Activated CD4-positive, alpha-beta memory T cell treated with anti-CD3 and anti-CD28 coated beads, Interleukin-2, amount 10 ng/mL, durations not matched to agents 7 days and 5 days (primary cell): ENCODE measurements around the gene PANX2. TPM values are rescaled to one million over a fixed set of nuclear protein-coding genes. Genes with fewer than 3 reads are reported as not detected.

Experiments used
- CTCF ChIA-PET: fragments of 350-600 bp; sonication (Branson Sonifier 250); formaldehyde crosslinking; loops from one replicate; lab custom pipeline; 2021; ENCODE audit warnings: antibody characterized with exemption, inconsistent platforms; lab: Charles Lee
- POLR2A ChIA-PET: fragments of 350-600 bp; sonication (Branson Sonifier 250); formaldehyde crosslinking; loops from one replicate; lab custom pipeline; 2021; ENCODE audit warnings: antibody characterized with exemption; lab: Charles Lee
- DNase-seq: peaks from one replicate; pipeline ENCODE4 v3.0.0-alpha.2; 2020
- H3K27ac Mint-ChIP-seq: one replicate; pipeline ENCODE4 v1.8.0; 2021; ENCODE audit warnings: mild to moderate bottlenecking, mixed read lengths
- H3K27me3 Mint-ChIP-seq: one replicate; pipeline ENCODE4 v1.8.0; 2021; ENCODE audit warnings: mixed read lengths
- H3K36me3 Mint-ChIP-seq: one replicate; pipeline ENCODE4 v1.8.0; 2021; ENCODE audit warnings: low read depth, mixed read lengths
- H3K4me1 Mint-ChIP-seq: one replicate; pipeline ENCODE4 v1.8.0; 2021; ENCODE audit warnings: mixed read lengths
- H3K4me3 Mint-ChIP-seq: one replicate; pipeline ENCODE4 v1.8.0; 2021; ENCODE audit warnings: mild to moderate bottlenecking, mixed read lengths
- H3K9me3 Mint-ChIP-seq: one replicate; pipeline ENCODE4 v1.8.0; 2021; ENCODE audit warnings: mixed read lengths
- total RNA-seq, 2 experiments: library from RNA; stranded (reverse); gene quantifications; one replicate each; pipeline ENCODE4 v1.2.3, GENCODE V29; 2021

PANX2 gene
- total RNA-seq, 2 experiments from 2014 or later = 0.83 to 0.88 TPM

GRCh38 chr22:50169181-50169759 lies 1.3 kb upstream of the PANX2 start:
- peaks cover 6% of the 10 kb centered on the region for H3K4me1 Mint-ChIP-seq
- CTCF ChIA-PET = no interaction called here
- H3K27ac Mint-ChIP-seq = no peak overlapping the region
- peak overlapping the region; percentile 60 for H3K4me3 Mint-ChIP-seq
- POLR2A ChIA-PET = no interaction called here
- peaks cover 31% of the 10 kb centered on the region for H3K27me3 Mint-ChIP-seq
- no peaks in the 10 kb centered on the region for H3K36me3 Mint-ChIP-seq
- H3K9me3 Mint-ChIP-seq = no peaks in the 10 kb centered on the region
- DNase-seq = no peak

DNA sequence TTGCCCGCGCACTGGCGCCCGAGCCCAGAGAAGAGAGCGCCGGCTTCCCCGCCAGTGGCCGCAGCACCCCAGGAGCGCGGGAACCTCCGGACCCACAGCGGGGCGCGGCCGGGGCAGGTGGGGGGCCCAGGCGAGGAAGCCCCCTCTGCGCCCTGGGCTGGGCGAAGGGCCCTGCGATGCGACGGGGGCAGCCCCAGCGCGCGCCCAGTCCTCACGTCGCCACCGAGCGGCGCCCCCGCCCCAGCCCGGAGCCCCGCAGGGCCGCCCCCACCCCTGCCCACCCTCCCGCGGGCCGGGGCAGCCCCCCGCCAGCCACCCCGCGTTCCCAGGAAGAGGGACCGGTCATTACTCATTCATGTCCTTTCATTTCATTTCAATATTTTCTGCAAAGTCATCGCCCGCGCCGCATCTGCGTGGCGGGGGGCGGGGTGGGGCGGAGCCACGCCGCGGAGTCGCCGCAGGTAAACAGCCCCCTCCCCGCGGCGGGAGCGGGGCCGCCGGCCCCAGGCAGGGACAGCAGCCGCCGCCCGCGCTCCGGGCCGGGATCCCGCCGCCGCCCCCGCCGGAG lies 673 bp upstream of the PANX2 start:
- ChIA-PET POLR2A (no interaction called here), CTCF (no interaction called here)
- DNase-seq = peak; percentile 55
- Mint-ChIP-seq H3K27ac (no peak overlapping the region), H3K4me1 (peaks cover 6% of the 10 kb centered on the region), H3K36me3 (no peaks in the 10 kb centered on the region), H3K27me3 (peaks cover 31% of the 10 kb centered on the region), H3K9me3 (no peaks in the 10 kb centered on the region), H3K4me3 (peak overlapping the region; percentile 40)

GRCh38 chr22:50171319-50171964 lies 911 bp downstream of the PANX2 start:
- Mint-ChIP-seq H3K27me3 (peaks cover 31% of the 10 kb centered on the region), H3K4me1 (peaks cover 6% of the 10 kb centered on the region), H3K4me3 (peak overlapping the region; percentile 66), H3K36me3 (no peaks in the 10 kb centered on the region), H3K9me3 (no peaks in the 10 kb centered on the region), H3K27ac (no peak overlapping the region)
- no peak for DNase-seq
- CTCF ChIA-PET = no interaction called here
- POLR2A ChIA-PET = interaction anchor here (2.2 kb wide), 1 partner anchor 19 kb away, joined by 9 read pairs; no protein-coding TSS in a partner anchor

DNA sequence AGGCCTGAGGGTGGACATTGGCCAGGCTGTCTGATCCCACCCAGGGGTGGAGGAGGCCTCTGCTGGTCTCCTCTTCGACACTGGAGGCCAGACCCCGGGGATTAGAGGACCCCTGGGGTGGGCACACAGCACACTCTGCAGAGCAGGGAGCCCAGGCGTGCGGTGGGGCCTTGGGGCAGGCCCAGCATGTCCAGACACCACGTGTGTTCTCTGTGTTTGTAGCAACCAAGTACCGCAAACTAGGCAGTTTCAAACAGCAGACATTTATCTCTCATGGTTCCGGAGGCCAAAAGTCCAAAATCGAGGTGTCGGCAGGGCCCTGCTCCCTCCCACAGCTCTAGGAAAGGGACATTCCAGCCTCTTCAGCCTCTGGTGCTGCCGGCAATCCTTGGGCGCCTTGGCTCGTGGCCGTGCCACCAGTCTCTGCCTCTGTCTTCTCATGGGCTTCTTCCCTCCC lies 1.5 kb downstream of the PANX2 start:
- ChIA-PET POLR2A (interaction anchor here (2.2 kb wide), 1 partner anchor 19 kb away, joined by 9 read pairs; no protein-coding TSS in a partner anchor), CTCF (no interaction called here)
- Mint-ChIP-seq H3K27me3 (peaks cover 31% of the 10 kb centered on the region), H3K9me3 (no peaks in the 10 kb centered on the region), H3K4me3 (peak overlapping the region; percentile 11), H3K36me3 (no peaks in the 10 kb centered on the region), H3K27ac (no peak overlapping the region), H3K4me1 (peaks cover 6% of the 10 kb centered on the region)
- no peak for DNase-seq

DNA sequence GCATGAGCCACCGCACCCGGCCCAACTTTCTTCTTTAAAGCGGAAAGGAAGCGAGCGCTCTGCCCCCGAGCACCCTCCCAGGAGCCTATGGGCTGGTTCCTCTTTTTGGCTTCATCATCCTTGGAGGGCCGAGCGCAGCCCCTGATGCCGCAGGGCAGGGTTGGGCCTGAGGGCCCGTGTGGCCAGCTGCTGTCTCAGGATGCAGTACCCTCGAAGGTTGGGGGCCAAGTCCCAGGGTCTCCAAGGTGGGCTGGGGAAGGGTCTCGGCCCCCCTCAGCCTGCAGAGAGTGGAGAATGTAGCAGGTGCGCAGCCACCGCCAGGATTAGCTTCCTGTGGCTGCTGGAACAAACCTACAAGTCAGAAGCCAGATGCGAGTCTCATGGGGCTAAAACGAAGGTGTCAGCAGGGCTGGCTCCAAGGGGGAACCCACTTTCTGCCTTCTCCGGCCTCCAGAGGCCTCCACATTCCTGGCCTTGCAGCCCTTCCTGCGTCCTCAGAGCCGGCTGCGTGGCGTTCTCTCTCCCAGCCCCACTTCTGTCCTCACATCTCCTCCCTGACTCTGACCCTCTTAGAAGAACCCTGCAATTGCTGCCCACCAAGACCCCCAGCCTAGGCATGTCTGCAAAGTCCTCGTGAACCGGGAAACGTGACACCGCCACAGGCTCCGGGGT lies 2.9 kb downstream of the PANX2 start:
- Mint-ChIP-seq H3K4me1 (peaks cover 6% of the 10 kb centered on the region), H3K27ac (no peak overlapping the region), H3K4me3 (no peak overlapping the region), H3K36me3 (no peaks in the 10 kb centered on the region), H3K27me3 (peaks cover 21% of the 10 kb centered on the region), H3K9me3 (no peaks in the 10 kb centered on the region)
- DNase-seq = no peak
- CTCF ChIA-PET = no interaction called here
- POLR2A ChIA-PET = no interaction called here

DNA sequence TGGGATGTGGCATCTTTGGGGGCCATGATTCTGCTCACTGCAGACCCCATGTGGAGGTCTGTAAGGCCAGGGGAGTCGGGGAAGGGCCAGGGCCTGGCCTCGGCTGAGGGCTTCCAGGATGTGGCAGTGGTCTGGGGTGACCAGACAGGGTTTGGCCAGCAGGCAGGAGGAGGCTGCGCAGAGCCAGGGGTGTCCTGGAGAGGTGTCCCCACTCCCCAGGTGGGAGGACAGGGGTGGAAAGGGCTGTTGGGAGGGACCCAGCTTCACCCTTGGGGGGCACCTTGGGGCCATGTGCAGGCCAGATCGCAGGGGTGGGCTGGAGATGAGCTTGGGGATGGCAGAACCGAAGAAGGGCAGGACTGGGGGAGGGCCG lies 3.4 kb downstream of the PANX2 start:
- H3K36me3 Mint-ChIP-seq = no peaks in the 10 kb centered on the region
- no peak overlapping the region for H3K27ac Mint-ChIP-seq
- no peak overlapping the region for H3K4me3 Mint-ChIP-seq

DNA sequence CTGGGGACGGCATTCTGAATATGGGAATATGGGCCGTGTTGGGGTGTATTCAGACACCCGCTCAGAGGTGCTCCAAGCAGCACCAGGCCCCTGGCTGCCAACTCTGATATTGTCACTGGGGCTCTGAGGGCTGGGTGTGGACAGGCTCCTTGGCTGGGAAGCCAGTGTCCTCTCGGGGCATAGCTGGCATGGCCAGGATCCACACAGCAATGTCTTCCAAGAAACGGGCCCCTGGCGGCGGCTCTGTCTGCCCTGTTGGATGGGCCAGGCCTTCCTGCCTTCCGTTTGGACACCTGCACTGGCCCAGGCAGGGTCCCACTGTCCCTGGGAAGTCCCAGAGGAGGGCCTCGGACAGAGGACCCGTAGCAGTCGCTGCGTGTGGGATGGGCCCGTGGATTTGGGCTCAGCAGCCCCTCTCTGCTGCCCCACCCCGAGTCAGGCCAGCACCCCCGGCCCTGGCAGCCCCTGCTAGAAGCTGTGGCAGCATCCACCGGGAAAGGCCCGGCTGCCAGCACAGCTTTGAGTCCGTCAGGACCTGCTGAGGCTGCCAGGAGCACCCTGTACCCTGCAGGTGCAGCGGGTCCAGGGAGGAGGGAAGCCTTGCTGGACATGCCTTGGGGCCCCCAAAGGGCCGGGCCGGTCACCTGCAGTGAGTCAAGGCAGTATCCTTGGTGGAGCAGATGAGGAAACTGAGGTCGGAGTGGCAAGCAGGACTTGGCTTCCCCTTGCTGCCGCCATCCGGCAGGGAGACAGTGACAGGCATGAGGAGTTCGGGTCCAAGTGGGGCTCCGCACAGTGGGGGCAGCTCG lies 4.1 kb downstream of the PANX2 start:
- Mint-ChIP-seq H3K36me3 (no peaks in the 10 kb centered on the region), H3K4me1 (peaks cover 6% of the 10 kb centered on the region), H3K27me3 (peaks cover 13% of the 10 kb centered on the region), H3K9me3 (no peaks in the 10 kb centered on the region), H3K27ac (no peak overlapping the region), H3K4me3 (no peak overlapping the region)
- ChIA-PET CTCF (no interaction called here), POLR2A (interaction anchor here (1.0 kb wide), 1 partner anchor 16 kb away, joined by 3 read pairs; no protein-coding TSS in a partner anchor)
- no peak for DNase-seq

More for the DNA sequence above, 3.4 kb downstream of the PANX2 start:
- ChIA-PET CTCF (no interaction called here), POLR2A (interaction anchor here (1.0 kb wide), 1 partner anchor 17 kb away, joined by 3 read pairs; no protein-coding TSS in a partner anchor)
- no peak for DNase-seq
- H3K9me3 Mint-ChIP-seq = no peaks in the 10 kb centered on the region
- H3K27me3 Mint-ChIP-seq = peaks cover 16% of the 10 kb centered on the region
- peaks cover 6% of the 10 kb centered on the region for H3K4me1 Mint-ChIP-seq

GRCh38 chr22:50175191-50175461 lies 4.6 kb downstream of the PANX2 start:
- DNase-seq = no peak
- ChIA-PET CTCF (no interaction called here), POLR2A (no interaction called here)
- Mint-ChIP-seq H3K9me3 (no peaks in the 10 kb centered on the region), H3K36me3 (no peaks in the 10 kb centered on the region), H3K27ac (no peak overlapping the region), H3K4me3 (no peak overlapping the region), H3K27me3 (peaks cover 13% of the 10 kb centered on the region), H3K4me1 (peaks cover 9% of the 10 kb centered on the region)

DNA sequence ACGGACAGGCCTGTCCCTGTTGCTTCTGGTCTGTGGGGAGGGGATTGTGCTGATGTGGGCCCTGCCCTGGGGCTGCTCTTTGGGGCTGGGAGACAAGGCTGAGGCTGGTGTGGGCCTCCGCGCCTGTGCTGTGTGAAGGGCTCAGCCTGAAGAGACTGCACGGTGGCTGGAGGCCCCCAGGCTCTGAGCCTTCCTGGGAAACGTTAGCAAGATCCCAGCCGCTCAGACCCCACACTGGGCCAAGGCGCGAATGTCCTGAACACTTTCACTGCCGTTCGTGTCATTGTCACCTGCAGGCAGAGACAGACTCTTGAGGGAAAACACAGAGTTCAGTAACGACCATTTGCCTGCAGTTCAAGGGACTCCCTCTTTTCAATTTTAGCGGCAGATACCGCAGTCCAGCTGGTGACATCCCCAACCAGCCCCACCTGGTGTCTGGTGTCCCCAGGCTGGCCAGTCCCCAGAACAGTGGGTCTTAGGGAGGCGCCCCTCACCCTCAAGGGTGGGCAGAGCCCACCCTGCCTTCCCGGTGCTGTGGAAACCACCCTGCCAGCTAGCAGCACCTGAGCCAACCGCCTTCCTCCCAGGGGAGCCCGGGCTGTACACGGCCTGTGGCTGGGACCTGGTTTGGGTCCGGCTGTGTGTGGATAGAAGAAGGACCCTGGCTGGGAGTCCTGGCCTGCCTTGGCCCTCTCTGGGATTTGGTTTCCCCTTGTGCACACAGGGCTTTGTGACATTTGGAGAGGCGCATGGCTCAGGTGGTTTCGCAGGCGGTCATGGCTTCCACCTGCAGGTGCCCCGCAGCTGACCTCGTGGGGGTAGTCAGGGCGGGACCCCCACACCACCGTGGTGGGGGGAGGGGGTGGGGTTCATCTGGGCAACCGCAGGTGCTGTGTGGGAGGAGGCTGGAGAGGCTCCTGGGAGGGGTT lies 5.7 kb downstream of the PANX2 start:
- H3K4me1 Mint-ChIP-seq = peaks cover 8% of the 10 kb centered on the region
- H3K4me3 Mint-ChIP-seq = no peak overlapping the region
- H3K27ac Mint-ChIP-seq = no peak overlapping the region
- H3K9me3 Mint-ChIP-seq = no peaks in the 10 kb centered on the region
- no peaks in the 10 kb centered on the region for H3K36me3 Mint-ChIP-seq
- H3K27me3 Mint-ChIP-seq = peaks cover 11% of the 10 kb centered on the region
- ChIA-PET POLR2A (no interaction called here), CTCF (no interaction called here)
- no peak for DNase-seq

- POLR2A ChIA-PET = no interaction called here
- CTCF ChIA-PET = no interaction called here
- Mint-ChIP-seq H3K36me3 (no peaks in the 10 kb centered on the region), H3K27ac (no peak overlapping the region), H3K9me3 (no peaks in the 10 kb centered on the region), H3K4me3 (no peak overlapping the region), H3K4me1 (peaks cover 6% of the 10 kb centered on the region), H3K27me3 (peaks cover 8% of the 10 kb centered on the region)
- DNase-seq = no peak
Observed at GRCh38 chr22:50176850-50177536, 6.5 kb downstream of the PANX2 start.

DNA sequence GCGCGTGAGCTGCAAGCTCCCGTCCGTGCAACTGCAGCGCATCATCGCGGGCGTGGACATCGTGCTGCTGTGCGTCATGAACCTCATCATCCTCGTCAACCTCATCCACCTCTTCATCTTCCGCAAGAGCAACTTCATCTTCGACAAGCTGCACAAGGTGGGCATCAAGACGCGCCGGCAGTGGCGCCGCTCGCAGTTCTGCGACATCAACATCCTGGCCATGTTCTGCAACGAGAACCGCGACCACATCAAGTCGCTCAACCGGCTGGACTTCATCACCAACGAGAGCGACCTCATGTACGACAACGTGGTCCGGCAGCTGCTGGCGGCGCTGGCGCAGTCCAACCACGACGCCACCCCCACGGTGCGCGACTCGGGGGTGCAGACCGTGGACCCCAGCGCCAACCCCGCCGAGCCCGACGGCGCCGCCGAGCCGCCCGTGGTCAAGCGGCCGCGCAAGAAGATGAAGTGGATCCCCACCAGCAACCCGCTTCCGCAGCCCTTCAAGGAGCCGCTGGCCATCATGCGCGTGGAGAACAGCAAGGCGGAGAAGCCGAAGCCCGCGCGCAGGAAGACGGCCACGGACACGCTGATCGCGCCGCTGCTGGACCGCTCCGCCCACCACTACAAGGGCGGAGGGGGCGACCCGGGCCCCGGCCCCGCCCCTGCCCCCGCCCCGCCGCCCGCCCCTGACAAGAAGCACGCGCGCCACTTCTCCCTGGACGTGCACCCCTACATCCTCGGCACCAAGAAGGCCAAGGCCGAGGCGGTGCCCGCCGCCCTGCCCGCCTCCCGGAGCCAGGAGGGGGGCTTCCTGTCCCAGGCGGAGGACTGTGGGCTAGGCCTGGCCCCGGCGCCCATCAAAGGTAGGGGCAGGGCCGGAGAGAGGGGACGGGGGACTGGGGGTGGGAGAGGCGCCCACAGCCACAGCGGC lies 7.3 kb downstream of the PANX2 start:
- no peak overlapping the region for H3K27ac Mint-ChIP-seq
- no peak overlapping the region for H3K4me3 Mint-ChIP-seq
- no peaks in the 10 kb centered on the region for H3K36me3 Mint-ChIP-seq
- H3K4me1 Mint-ChIP-seq = peaks cover 6% of the 10 kb centered on the region
- POLR2A ChIA-PET = no interaction called here
- CTCF ChIA-PET = no interaction called here
- DNase-seq = no peak
- H3K27me3 Mint-ChIP-seq = peaks cover 2% of the 10 kb centered on the region
- no peaks in the 10 kb centered on the region for H3K9me3 Mint-ChIP-seq
